Astrocyte of the cerebellum (primary cell): ENCODE results near the gene AGAP1.

ENCODE experiments used
- DNase-seq: peaks from one replicate; pipeline ENCODE4 v3.0.0-alpha.2; 2011; ENCODE audit warnings: low read depth
- H3K4me3 ChIP-seq: 2 replicates; pipeline ENCODE4 v1.5.1; 2011; ENCODE audit warnings: mild to moderate bottlenecking, low read depth, low read length, moderate library complexity
- CTCF ChIP-seq: IDR thresholded peaks from 2 replicates; pipeline ENCODE4 v1.5.1; 2012; ENCODE audit warnings: low read length, low read depth, moderate library complexity, mild to moderate bottlenecking; ENCODE audit errors: missing control alignments
- in situ Hi-C: cut with HindIII; loops from 2 replicates; pipeline ENCODE4 v1.10.0; 2017; ENCODE audit warnings: low sequenced_read_pairs

The AGAP1 gene

GRCh38 chr2:235864733-235865515 lies 371.1 kb downstream of the AGAP1 start:
- peak; percentile 34 for DNase-seq
- TF ChIP-seq CTCF: no peak
- in situ Hi-C loops: no loop called here
- peak overlapping the region; percentile 19 for H3K4me3 ChIP-seq

GRCh38 chr2:235866373-235866772 lies 372.5 kb downstream of the AGAP1 start:
- no peak overlapping the region for H3K4me3 ChIP-seq
- peak; percentile 9 for DNase-seq
- in situ Hi-C loops: no loop called here
- TF ChIP-seq CTCF: no peak

- no peak for DNase-seq
- TF ChIP-seq CTCF: no peak
- in situ Hi-C loops: no loop called here
- no peak overlapping the region for H3K4me3 ChIP-seq
These were observed 374.4 kb downstream of the AGAP1 start for GRCh38 chr2:235868224-235868623.

GRCh38 chr2:235868645-235869044 lies 374.8 kb downstream of the AGAP1 start:
- in situ Hi-C loops: no loop called here
- no peak for DNase-seq
- no peak overlapping the region for H3K4me3 ChIP-seq
- no peak for TF ChIP-seq CTCF

GRCh38 chr2:235870515-235870914 lies 376.7 kb downstream of the AGAP1 start:
- no peak overlapping the region for H3K4me3 ChIP-seq
- no peak for DNase-seq
- in situ Hi-C loops: no loop called here
- no peak for TF ChIP-seq CTCF

GRCh38 chr2:235876099-235876679 lies 382.3 kb downstream of the AGAP1 start:
- no peak overlapping the region for H3K4me3 ChIP-seq
- in situ Hi-C loops: no loop called here
- DNase-seq: no peak
- no peak for TF ChIP-seq CTCF
